ENCODE data around the gene HOXA9. TPM values are rescaled to one million over a fixed set of nuclear protein-coding genes. Genes with fewer than 3 reads are reported as not detected.

HOXA9 gene
- total RNA-seq, 1 experiment from 2014 or later = 16.7 TPM

DNA sequence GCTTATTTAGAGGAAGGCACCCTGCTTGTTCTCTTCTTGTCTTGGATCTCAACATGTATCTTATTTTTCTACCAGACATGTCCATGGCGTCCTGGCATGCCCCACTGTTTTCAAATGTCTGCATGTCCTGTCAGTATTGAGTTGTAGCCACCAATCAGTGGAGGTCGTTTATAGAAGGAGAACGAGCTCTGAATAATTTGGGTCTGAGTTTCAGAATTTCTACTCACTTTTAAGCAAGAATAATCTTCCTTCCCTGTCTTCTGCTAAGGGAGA, 37.5 kb upstream of the HOXA9 start:
- no peaks in the 10 kb centered on the region for H3K36me3 ChIP-seq (ENCODE audit: control insufficient read depth, insufficient read depth, low read length)
- no peak for DNase-seq
- H3K4me1 Mint-ChIP-seq (ENCODE audit: low read depth, unreplicated experiment) = no peaks in the 10 kb centered on the region
- peaks cover 11% of the 10 kb centered on the region for H3K27me3 Mint-ChIP-seq (ENCODE audit: insufficient read depth, unreplicated experiment)
- intact Hi-C loops (cut with micrococcal nuclease; ENCODE audit: unreplicated experiment) = no loop called here
- POLR2A ChIA-PET = no interaction called here
- H3K4me3 Mint-ChIP-seq (ENCODE audit: unreplicated experiment) = no peak overlapping the region
- peaks cover 2% of the 10 kb centered on the region for H3K27me3 ChIP-seq (replicated peaks; ENCODE audit: control insufficient read depth, insufficient read depth, low read length)
- CTCF ChIA-PET = no interaction called here
- H3K9me3 ChIP-seq = no peaks in the 10 kb centered on the region
- H3K9me3 Mint-ChIP-seq (ENCODE audit: unreplicated experiment) = no peaks in the 10 kb centered on the region
- TF ChIP-seq, protein P1, sequence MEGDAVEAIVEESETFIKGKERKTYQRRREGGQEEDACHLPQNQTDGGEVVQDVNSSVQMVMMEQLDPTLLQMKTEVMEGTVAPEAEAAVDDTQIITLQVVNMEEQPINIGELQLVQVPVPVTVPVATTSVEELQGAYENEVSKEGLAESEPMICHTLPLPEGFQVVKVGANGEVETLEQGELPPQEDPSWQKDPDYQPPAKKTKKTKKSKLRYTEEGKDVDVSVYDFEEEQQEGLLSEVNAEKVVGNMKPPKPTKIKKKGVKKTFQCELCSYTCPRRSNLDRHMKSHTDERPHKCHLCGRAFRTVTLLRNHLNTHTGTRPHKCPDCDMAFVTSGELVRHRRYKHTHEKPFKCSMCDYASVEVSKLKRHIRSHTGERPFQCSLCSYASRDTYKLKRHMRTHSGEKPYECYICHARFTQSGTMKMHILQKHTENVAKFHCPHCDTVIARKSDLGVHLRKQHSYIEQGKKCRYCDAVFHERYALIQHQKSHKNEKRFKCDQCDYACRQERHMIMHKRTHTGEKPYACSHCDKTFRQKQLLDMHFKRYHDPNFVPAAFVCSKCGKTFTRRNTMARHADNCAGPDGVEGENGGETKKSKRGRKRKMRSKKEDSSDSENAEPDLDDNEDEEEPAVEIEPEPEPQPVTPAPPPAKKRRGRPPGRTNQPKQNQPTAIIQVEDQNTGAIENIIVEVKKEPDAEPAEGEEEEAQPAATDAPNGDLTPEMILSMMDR (IDR thresholded peaks at IDR 0.05; ENCODE audit: insufficient read depth in 1 of 2, low read depth in 1 of 2, low read length in 1 of 2, severe bottlenecking in 1 of 2, unreplicated experiment in 1 of 2) = no peak
- no peak overlapping the region for H3K27ac Mint-ChIP-seq (ENCODE audit: unreplicated experiment)
- H3K4me3 ChIP-seq (ENCODE audit: low read depth, low read length) = no peak overlapping the region
- H3K4me1 ChIP-seq = peaks cover 8% of the 10 kb centered on the region
- H3K36me3 Mint-ChIP-seq (ENCODE audit: insufficient read depth, unreplicated experiment) = no peaks in the 10 kb centered on the region
- no TSS peak for BruUV-seq (replicated peaks)

DNA sequence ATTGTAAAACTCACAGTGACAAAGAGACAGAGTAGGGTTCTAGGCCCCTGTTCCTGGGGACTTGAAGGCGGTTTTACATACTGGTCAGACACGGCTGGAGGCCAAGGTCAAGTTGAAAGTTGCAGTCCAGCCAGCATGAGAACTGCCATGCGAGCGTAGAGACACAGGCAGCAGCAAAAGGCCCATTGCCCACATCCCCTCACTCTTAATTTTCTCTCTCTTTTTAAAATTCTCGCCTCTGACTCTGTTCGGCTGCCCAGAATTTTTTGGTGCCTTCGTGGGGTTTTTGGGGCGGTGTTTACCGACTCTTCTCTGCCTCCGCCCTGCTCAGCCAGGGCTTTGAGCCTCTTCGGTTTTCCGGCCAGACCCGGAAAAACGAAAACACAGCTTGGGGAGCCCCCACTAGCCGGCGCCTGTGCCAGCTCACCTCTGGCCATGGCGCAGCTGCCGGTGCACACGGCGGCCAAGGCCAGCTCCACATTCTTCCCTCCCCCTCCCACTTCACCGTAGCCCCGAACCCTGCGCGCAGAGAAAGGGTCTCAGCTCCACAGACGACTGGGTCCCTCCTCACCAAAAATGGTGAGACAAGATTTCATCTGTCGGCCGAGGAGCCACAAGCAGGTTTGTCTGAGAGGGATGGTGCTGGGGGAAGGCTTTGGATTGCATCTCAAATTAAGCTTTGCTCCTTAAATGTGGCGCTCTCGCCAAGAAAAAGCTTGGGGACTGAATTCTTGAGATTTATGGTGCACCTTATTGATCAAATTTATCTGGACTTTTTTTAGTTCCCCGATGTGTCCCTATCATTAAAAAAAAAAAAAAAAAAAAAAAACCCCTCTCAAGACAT, 36.9 kb upstream of the HOXA9 start:
- H3K9me3 ChIP-seq = no peaks in the 10 kb centered on the region
- intact Hi-C loops (cut with micrococcal nuclease; ENCODE audit: unreplicated experiment) = no loop called here
- H3K4me1 ChIP-seq = peaks cover 8% of the 10 kb centered on the region
- no peak overlapping the region for H3K27ac Mint-ChIP-seq (ENCODE audit: unreplicated experiment)
- peaks cover 2% of the 10 kb centered on the region for H3K27me3 ChIP-seq (replicated peaks; ENCODE audit: control insufficient read depth, insufficient read depth, low read length)
- H3K4me3 ChIP-seq (ENCODE audit: low read depth, low read length) = no peak overlapping the region
- no peaks in the 10 kb centered on the region for H3K36me3 Mint-ChIP-seq (ENCODE audit: insufficient read depth, unreplicated experiment)
- DNase-seq = no peak
- POLR2A ChIA-PET = no interaction called here
- no peaks in the 10 kb centered on the region for H3K36me3 ChIP-seq (ENCODE audit: control insufficient read depth, insufficient read depth, low read length)
- peaks cover 16% of the 10 kb centered on the region for H3K27me3 Mint-ChIP-seq (ENCODE audit: insufficient read depth, unreplicated experiment)
- TF ChIP-seq, protein P1 (IDR thresholded peaks at IDR 0.05; ENCODE audit: insufficient read depth in 1 of 2, low read depth in 1 of 2, low read length in 1 of 2, severe bottlenecking in 1 of 2, unreplicated experiment in 1 of 2) = no peak
- no peaks in the 10 kb centered on the region for H3K9me3 Mint-ChIP-seq (ENCODE audit: unreplicated experiment)
- H3K4me1 Mint-ChIP-seq (ENCODE audit: low read depth, unreplicated experiment) = no peaks in the 10 kb centered on the region
- CTCF ChIA-PET = no interaction called here
- no TSS peak for BruUV-seq (replicated peaks)
- no peak overlapping the region for H3K4me3 Mint-ChIP-seq (ENCODE audit: unreplicated experiment)

GRCh38 chr7:27201580-27202017, 36.3 kb upstream of the HOXA9 start:
- peaks cover 16% of the 10 kb centered on the region for H3K27me3 Mint-ChIP-seq (ENCODE audit: insufficient read depth, unreplicated experiment)
- DNase-seq = no peak
- Histone ChIP-seq H3K36me3 (ENCODE audit: control insufficient read depth, insufficient read depth, low read length) (no peaks in the 10 kb centered on the region), H3K4me1 (peaks cover 8% of the 10 kb centered on the region), H3K9me3 (no peaks in the 10 kb centered on the region), H3K27me3 (replicated peaks; ENCODE audit: control insufficient read depth, insufficient read depth, low read length) (peaks cover 2% of the 10 kb centered on the region), H3K4me3 (ENCODE audit: low read depth, low read length) (no peak overlapping the region)
- H3K36me3 Mint-ChIP-seq (ENCODE audit: insufficient read depth, unreplicated experiment) = no peaks in the 10 kb centered on the region
- CTCF ChIA-PET = no interaction called here
- intact Hi-C loops (cut with micrococcal nuclease; ENCODE audit: unreplicated experiment) = loop anchor here (2.0 kb wide), 1 partner anchor 403 kb away; no protein-coding TSS in a partner anchor
- no peak overlapping the region for H3K4me3 Mint-ChIP-seq (ENCODE audit: unreplicated experiment)
- H3K9me3 Mint-ChIP-seq (ENCODE audit: unreplicated experiment) = no peaks in the 10 kb centered on the region
- no peak overlapping the region for H3K27ac Mint-ChIP-seq (ENCODE audit: unreplicated experiment)
- TF ChIP-seq, protein P1 (IDR thresholded peaks at IDR 0.05; ENCODE audit: insufficient read depth in 1 of 2, low read depth in 1 of 2, low read length in 1 of 2, severe bottlenecking in 1 of 2, unreplicated experiment in 1 of 2) = no peak
- H3K4me1 Mint-ChIP-seq (ENCODE audit: low read depth, unreplicated experiment) = no peaks in the 10 kb centered on the region
- no TSS peak for BruUV-seq (replicated peaks)
- POLR2A ChIA-PET = no interaction called here

Measured in Caco-2 (cell line).